Colonic mucosa (tissue), 4 donors: ENCODE data around the gene SMIM7. TPM values are rescaled to one million over a fixed set of nuclear protein-coding genes. Genes with fewer than 3 reads are reported as not detected.

Experiments
- DNase-seq: peaks from one replicate; pipeline ENCODE4 v3.0.0-alpha.2; 2020
- H3K27ac ChIP-seq: fragments of 200-600 bp; one replicate; pipeline ENCODE4 v1.8.0; 2021
- H3K27me3 ChIP-seq: fragments of 200-600 bp; one replicate; pipeline ENCODE4 v1.8.0; 2021
- H3K36me3 ChIP-seq: fragments of 200-600 bp; one replicate; pipeline ENCODE4 v1.8.0; 2021
- H3K4me1 ChIP-seq: fragments of 200-600 bp; one replicate; pipeline ENCODE4 v1.8.0; 2021; ENCODE audit warnings: mild to moderate bottlenecking
- H3K4me3 ChIP-seq: fragments of 200-600 bp; one replicate; pipeline ENCODE4 v1.8.0; 2021
- H3K9ac ChIP-seq, 2 donors: one replicate each; pipeline ENCODE4 v1.7.0; 2013; ENCODE audit warnings: control low read depth in 2 of 2, low read depth in 2 of 2, low read length in 2 of 2
- H3K9me3 ChIP-seq: fragments of 200-600 bp; one replicate; pipeline ENCODE4 v1.8.0; 2021
- intact Hi-C: fragments of 100-400 bp; cut with DNase I; formaldehyde crosslinking; loops from one replicate; pipeline ENCODE4 v1.14.1; 2022
- total RNA-seq, 2 donors: library from RNA; stranded (reverse); fragmentation: NEBNext Ultra II Directional in 1 of 2; extraction: Animal tissue kit (Norgen Biotek cat#: 25700) in 1 of 2; gene quantifications; one replicate each; pipeline ENCODE4 v1.2.1, GENCODE V29; 2021
- TF ChIP-seq, protein P1 (sequence below): fragments of 200-600 bp; IDR thresholded peaks from one replicate; pipeline ENCODE4 v1.8.0; 2022; ENCODE audit warnings: antibody characterized with exemption, mild to moderate bottlenecking
- donor health status: healthy.
- donor health status: DM: no; HTN: no; CAD: no.
- donor health status: DM: no; HTN: no; CAD: no.

Gene SMIM7
- total RNA-seq, 2 donors from 2014 or later, result 58.2 to 64.8 TPM

DNA sequence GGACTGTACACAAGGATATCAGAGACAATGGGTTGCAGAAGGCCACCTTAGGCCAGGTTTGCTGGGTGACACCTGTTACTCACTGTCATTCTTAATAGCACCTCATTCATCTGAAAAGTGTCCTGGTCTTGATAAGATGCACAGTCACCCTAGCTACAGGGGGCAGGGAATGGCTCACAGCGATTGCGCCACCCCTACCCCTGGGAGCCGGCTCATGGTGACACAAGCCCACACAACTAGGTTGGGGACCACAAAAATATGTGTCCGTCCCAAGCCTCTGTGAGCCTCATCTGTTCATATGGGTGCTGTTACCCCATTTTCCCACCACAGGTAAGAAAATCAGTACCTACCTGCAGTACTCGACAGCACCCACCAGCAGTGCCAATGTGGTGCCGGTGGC, 55.3 kb downstream of the SMIM7 start:
- no peak for DNase-seq
- Histone ChIP-seq H3K4me1 (no peaks in the 10 kb centered on the region), H3K27ac (no peak overlapping the region), H3K9me3 (no peaks in the 10 kb centered on the region), H3K27me3 (no peaks in the 10 kb centered on the region), H3K36me3 (no peaks in the 10 kb centered on the region), H3K4me3 (no peak overlapping the region), H3K9ac (no peak overlapping the region)
- intact Hi-C loops, result no loop called here
- TF ChIP-seq, protein P1, sequence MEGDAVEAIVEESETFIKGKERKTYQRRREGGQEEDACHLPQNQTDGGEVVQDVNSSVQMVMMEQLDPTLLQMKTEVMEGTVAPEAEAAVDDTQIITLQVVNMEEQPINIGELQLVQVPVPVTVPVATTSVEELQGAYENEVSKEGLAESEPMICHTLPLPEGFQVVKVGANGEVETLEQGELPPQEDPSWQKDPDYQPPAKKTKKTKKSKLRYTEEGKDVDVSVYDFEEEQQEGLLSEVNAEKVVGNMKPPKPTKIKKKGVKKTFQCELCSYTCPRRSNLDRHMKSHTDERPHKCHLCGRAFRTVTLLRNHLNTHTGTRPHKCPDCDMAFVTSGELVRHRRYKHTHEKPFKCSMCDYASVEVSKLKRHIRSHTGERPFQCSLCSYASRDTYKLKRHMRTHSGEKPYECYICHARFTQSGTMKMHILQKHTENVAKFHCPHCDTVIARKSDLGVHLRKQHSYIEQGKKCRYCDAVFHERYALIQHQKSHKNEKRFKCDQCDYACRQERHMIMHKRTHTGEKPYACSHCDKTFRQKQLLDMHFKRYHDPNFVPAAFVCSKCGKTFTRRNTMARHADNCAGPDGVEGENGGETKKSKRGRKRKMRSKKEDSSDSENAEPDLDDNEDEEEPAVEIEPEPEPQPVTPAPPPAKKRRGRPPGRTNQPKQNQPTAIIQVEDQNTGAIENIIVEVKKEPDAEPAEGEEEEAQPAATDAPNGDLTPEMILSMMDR, result no peak

DNA sequence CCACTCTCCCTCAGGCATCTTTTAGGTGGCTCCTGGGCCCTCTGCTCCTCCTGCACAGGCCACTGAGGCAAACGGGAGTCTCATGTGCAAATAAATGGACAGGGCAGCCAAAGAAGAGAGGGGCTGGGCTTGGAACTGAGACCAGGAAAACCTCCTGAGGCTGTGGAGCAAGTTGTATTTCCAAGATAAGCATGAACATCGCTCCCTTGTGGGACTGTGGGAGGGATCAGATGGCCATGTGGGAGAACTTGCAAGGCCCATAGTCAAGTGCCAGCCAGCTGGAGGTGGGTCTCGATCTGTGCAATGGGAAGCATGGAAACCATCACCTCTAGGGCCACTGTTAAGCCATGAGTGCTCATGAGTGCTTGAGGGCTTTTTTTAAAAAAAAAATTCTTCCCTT, 56.9 kb downstream of the SMIM7 start:
- no peaks in the 10 kb centered on the region for H3K4me1 ChIP-seq
- no peaks in the 10 kb centered on the region for H3K9me3 ChIP-seq
- no peak for DNase-seq
- TF ChIP-seq, protein P1, result no peak
- H3K27ac ChIP-seq, result no peak overlapping the region
- intact Hi-C loops, result no loop called here
- no peak overlapping the region for H3K4me3 ChIP-seq
- H3K9ac ChIP-seq, result no peak overlapping the region
- no peaks in the 10 kb centered on the region for H3K36me3 ChIP-seq
- no peaks in the 10 kb centered on the region for H3K27me3 ChIP-seq

DNA sequence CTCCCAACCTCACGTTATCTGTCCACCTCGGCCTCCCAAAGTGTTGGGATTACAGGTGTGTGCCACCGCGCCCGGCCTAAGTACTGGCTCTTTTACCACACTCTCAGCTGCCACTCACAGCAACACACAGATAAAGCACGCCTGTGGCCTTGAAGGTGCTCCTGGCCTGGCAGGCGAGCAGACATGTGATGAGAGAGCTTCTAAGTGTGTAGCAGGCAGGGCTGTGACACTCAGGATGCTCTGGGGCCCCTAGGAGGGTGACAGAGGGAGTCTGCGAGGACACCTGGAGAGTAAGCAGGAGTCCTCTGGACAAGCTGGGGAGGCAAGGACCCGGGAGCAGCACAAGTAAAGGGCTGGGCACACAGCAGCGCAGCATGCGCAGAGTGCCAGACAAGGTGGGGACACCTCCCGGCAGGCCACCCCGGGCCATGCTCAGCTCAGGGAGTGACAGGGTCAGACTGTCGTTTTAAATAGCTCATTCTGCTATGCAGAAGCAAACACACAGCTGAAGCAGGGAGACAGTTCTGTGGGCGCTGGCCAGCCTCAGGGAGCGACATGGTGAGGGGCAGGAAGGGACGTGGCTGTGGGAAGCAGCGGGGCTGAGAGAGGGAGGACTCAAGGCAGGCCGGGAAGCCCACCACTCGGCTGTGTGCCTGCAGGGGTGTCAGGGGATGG, 58.4 kb downstream of the SMIM7 start:
- intact Hi-C loops, result no loop called here
- no peaks in the 10 kb centered on the region for H3K4me1 ChIP-seq
- DNase-seq, result no peak

DNA sequence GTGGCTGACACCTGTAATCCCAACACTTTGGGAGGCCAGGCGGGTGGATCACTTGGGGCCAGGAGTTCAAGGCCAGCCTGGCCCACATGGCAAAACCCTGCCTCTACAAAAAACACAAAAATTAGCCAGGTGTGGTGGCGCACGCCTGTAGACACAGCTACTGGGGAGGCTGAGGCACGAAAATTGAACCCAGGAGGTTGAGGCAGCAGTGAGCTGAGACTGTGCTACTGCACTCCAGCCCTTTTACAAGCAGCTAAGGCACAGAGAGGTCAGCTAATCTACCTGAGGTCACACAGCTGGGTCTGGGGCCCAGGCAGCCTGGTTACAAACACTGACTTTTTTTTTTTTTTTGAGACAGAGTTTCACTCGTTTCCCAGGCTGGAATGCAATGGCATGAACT, 59.1 kb downstream of the SMIM7 start:
- Histone ChIP-seq H3K27ac (no peak overlapping the region), H3K27me3 (no peaks in the 10 kb centered on the region), H3K4me1 (no peaks in the 10 kb centered on the region), H3K9ac (no peak overlapping the region), H3K9me3 (no peaks in the 10 kb centered on the region), H3K4me3 (no peak overlapping the region), H3K36me3 (no peaks in the 10 kb centered on the region)
- TF ChIP-seq, protein P1, result no peak
- DNase-seq, result no peak
- intact Hi-C loops, result no loop called here

More for the DNA sequence above, 58.4 kb downstream of the SMIM7 start:
- Histone ChIP-seq H3K36me3 (no peaks in the 10 kb centered on the region), H3K9me3 (no peaks in the 10 kb centered on the region), H3K27me3 (no peaks in the 10 kb centered on the region), H3K4me3 (no peak overlapping the region), H3K27ac (no peak overlapping the region), H3K9ac (no peak overlapping the region)
- TF ChIP-seq, protein P1, result no peak

DNA sequence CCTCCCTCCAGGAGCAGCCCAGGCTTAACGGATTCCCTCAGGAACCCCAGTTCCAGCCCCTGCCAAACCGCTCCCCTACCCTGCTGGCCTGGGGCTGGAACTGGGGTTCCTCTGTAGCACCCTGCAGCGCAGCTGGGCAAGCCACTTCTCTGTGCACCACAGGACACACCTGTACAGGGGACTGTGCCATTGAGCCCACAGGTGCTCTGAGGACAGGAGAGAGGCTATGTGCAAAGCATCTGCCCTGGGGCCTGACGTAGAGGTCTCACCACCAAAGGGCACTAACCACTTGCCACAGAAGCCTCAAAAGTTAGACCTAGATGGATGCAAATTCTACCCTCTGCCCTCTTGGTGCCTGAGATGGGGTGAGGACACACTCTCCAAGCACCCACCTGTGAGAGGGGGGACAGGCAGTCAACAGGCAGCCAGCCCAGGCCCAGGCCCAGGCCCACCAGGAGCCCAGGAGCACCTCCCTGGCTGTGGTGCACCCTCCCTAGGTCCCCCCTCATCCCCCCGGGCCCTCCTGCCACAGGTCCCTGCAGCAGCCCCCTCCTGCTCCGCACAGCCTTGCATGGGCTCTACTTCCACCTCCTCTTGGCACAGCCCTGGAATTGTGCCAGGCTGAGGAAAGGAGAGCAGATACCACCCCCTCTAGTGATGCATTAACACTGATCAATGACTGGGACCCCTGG, 60.1 kb downstream of the SMIM7 start:
- H3K27me3 ChIP-seq, result no peaks in the 10 kb centered on the region
- H3K9me3 ChIP-seq, result no peaks in the 10 kb centered on the region
- no peak overlapping the region for H3K27ac ChIP-seq
- H3K4me1 ChIP-seq, result no peaks in the 10 kb centered on the region
- H3K36me3 ChIP-seq, result no peaks in the 10 kb centered on the region
- intact Hi-C loops, result no loop called here
- H3K9ac ChIP-seq, result no peak overlapping the region
- TF ChIP-seq, protein P1, result no peak
- H3K4me3 ChIP-seq, result no peak overlapping the region
- no peak for DNase-seq
